ENCODE data around the gene CFB. TPM values are rescaled to one million over a fixed set of nuclear protein-coding genes. Genes with fewer than 3 reads are reported as not detected.

CFB gene
- total RNA-seq, 1 experiment from 2014 or later, result 1.4 TPM

- TF ChIP-seq ZNF512 (CRISPR knock-in tag; IDR thresholded peaks at IDR 0.05; ENCODE audit: borderline replicate concordance) (no peak), TCF7 (CRISPR knock-in tag; IDR thresholded peaks at IDR 0.05; ENCODE audit: low read depth) (no peak), FOXK1 (CRISPR knock-in tag; IDR thresholded peaks at IDR 0.05) (no peak), MLX (CRISPR knock-in tag; IDR thresholded peaks at IDR 0.05) (no peak), ZNF423 (CRISPR knock-in tag; IDR thresholded peaks at IDR 0.05) (no peak), ATF2 (CRISPR knock-in tag; IDR thresholded peaks at IDR 0.05; ENCODE audit: borderline replicate concordance, low read depth) (no peak), TP53 (CRISPR knock-in tag; IDR thresholded peaks at IDR 0.05) (no peak), ZNF219 (CRISPR knock-in tag; IDR thresholded peaks at IDR 0.05; ENCODE audit: borderline replicate concordance) (no peak), SP1 (CRISPR knock-in tag; conservative IDR thresholded peaks at IDR 0.05) (no peak), JUN (CRISPR knock-in tag; IDR thresholded peaks at IDR 0.05) (no peak), PRDM15 (CRISPR knock-in tag; IDR thresholded peaks at IDR 0.05) (no peak)
Observed at GRCh38 chr6:31946370-31946885, 533 bp downstream of the CFB start (continued).

- peaks cover 7% of the 10 kb centered on the region; the same call in 1 of the 2 replicates for H3K36me3 Mint-ChIP-seq
- peaks cover 4% of the 10 kb centered on the region; the same call in 1 of the 2 replicates for H3K4me1 Mint-ChIP-seq
- peaks cover 56% of the 10 kb centered on the region for H3K27me3 Mint-ChIP-seq (ENCODE audit: low read depth)
- H3K9me3 Mint-ChIP-seq, result no peaks in the 10 kb centered on the region
- ATAC-seq (no peak), DNase-seq (ENCODE audit: low spot score) (no peak)
- TF ChIP-seq CTCF (IDR thresholded peaks at IDR 0.05) (no peak), SP1 (CRISPR knock-in tag; conservative IDR thresholded peaks at IDR 0.05) (no peak), SMAD4 (CRISPR knock-in tag; IDR thresholded peaks at IDR 0.05) (no peak), USF2 (CRISPR knock-in tag; IDR thresholded peaks at IDR 0.05) (no peak)
- ChIA-PET CTCF (no interaction called here), POLR2A (no interaction called here)
- no peak overlapping the region for H3K27ac Mint-ChIP-seq
- no peak overlapping the region for H3K4me3 Mint-ChIP-seq
Observed at GRCh38 chr6:31947070-31947675, 1.3 kb downstream of the CFB start.
